Naive thymus-derived CD4-positive, alpha-beta T cell (primary cell): ENCODE measurements around the gene HPS3. TPM values are rescaled to one million over a fixed set of nuclear protein-coding genes. Genes with fewer than 3 reads are reported as not detected.
A peak's percentile ranks its signal among the peaks of the same experiment; 100 is the strongest.

Experiments used
- ATAC-seq: fragments of 150-1000 bp; cut with Tn5 transposase; 2 replicates; pipeline ENCODE4 v1.10.0; 2021; ENCODE audit warnings: mild to moderate bottlenecking, moderate library complexity
- CTCF ChIA-PET: fragments of 350-600 bp; sonication (Branson Sonifier 250); formaldehyde crosslinking; loops from one replicate; lab custom pipeline; 2021; ENCODE audit warnings: antibody characterized with exemption; lab: Charles Lee
- POLR2A ChIA-PET: fragments of 350-600 bp; sonication (Branson Sonifier 250); formaldehyde crosslinking; loops from one replicate; lab custom pipeline; 2021; ENCODE audit warnings: antibody characterized with exemption, inconsistent platforms; lab: Charles Lee
- DNase-seq, 9 donors: peaks; one replicate each; pipeline versions ENCODE4 v3.0.0 to v3.0.0-alpha.2; 2020 to 2022; ENCODE audit warnings: mixed read lengths in 1 of 9
- H3K27ac ChIP-seq: one replicate; pipeline ENCODE4 v1.7.0; 2013; ENCODE audit warnings: mild to moderate bottlenecking, low read depth, low read length, moderate library complexity
- H3K27me3 ChIP-seq, 2 donors: one replicate each; pipeline ENCODE4 v1.7.0; 2013; ENCODE audit warnings: low read length in 2 of 2, mild to moderate bottlenecking in 2 of 2, moderate library complexity in 2 of 2; ENCODE audit not compliant: control insufficient read depth in 2 of 2, insufficient read depth in 2 of 2
- H3K36me3 ChIP-seq, 3 experiments: 1 replicate in 2 of 3; 2 replicates in 1 of 3; pipeline ENCODE4 v1.7.0; 2013; ENCODE audit warnings: low read length in 3 of 3, mild to moderate bottlenecking in 3 of 3, moderate library complexity in 1 of 3; ENCODE audit not compliant: insufficient read depth in 3 of 3, control insufficient read depth in 2 of 3
- H3K4me1 ChIP-seq, 2 donors: one replicate each; pipeline ENCODE4 v1.7.0; 2013; ENCODE audit warnings: low read length in 2 of 2, mild to moderate bottlenecking in 2 of 2, moderate library complexity in 1 of 2; ENCODE audit not compliant: control insufficient read depth in 2 of 2, insufficient read depth in 2 of 2
- H3K4me3 ChIP-seq: 2 replicates; pipeline ENCODE4 v1.7.0; 2013; ENCODE audit warnings: mild to moderate bottlenecking, low read length
- H3K9me3 ChIP-seq, 3 experiments: 1 replicate in 2 of 3; 2 replicates in 1 of 3; pipeline ENCODE4 v1.7.0; 2013; ENCODE audit warnings: low read length in 3 of 3; ENCODE audit not compliant: control insufficient read depth in 2 of 3
- H3K27ac Mint-ChIP-seq, 9 donors: one replicate each; pipeline ENCODE4 v1.8.0; 2020 to 2022; ENCODE audit warnings: mixed read lengths in 9 of 9, mild to moderate bottlenecking in 8 of 9, moderate library complexity in 5 of 9, inconsistent platforms in 2 of 9
- H3K27me3 Mint-ChIP-seq, 5 donors: one replicate each; pipeline ENCODE4 v1.8.0; 2021 to 2022; ENCODE audit warnings: mixed read lengths in 5 of 5, mild to moderate bottlenecking in 1 of 5
- H3K36me3 Mint-ChIP-seq, 5 donors: one replicate each; pipeline ENCODE4 v1.8.0; 2020 to 2022; ENCODE audit warnings: mixed read lengths in 5 of 5, mild to moderate bottlenecking in 3 of 5, inconsistent platforms in 1 of 5
- H3K4me1 Mint-ChIP-seq, 7 donors: one replicate each; pipeline ENCODE4 v1.8.0; 2020 to 2022; ENCODE audit warnings: mixed read lengths in 7 of 7, mild to moderate bottlenecking in 3 of 7, inconsistent platforms in 1 of 7
- H3K4me3 Mint-ChIP-seq, 10 donors: one replicate each; pipeline ENCODE4 v1.8.0; 2020 to 2022; ENCODE audit warnings: mild to moderate bottlenecking in 10 of 10, mixed read lengths in 10 of 10, moderate library complexity in 6 of 10, inconsistent platforms in 2 of 10
- H3K9me3 Mint-ChIP-seq, 11 donors: one replicate each; pipeline ENCODE4 v1.8.0; 2020 to 2022; ENCODE audit warnings: mixed read lengths in 11 of 11, mild to moderate bottlenecking in 4 of 11, inconsistent platforms in 1 of 11, moderate library complexity in 1 of 11
- intact Hi-C, 2 donors: fragments of 100-400 bp; cut with micrococcal nuclease; formaldehyde crosslinking; loops; one replicate each; pipeline ENCODE4 v1.15.1; 2023
- polyA plus RNA-seq, 2 donors: library from polyadenylated mRNA; unstranded; fragments of 300-500 nt; fragmentation: Illumina TruSeq; gene quantifications; one replicate each; pipeline ENCODE4 v1.2.3, GENCODE V29; 2021
- total RNA-seq, 6 experiments: library from RNA in 5 of 6; stranded (reverse) in 5 of 6; gene quantifications; 1 replicate in 5 of 6; 2 replicates in 1 of 6; pipeline ENCODE4 v1.2.3 and lab custom pipeline; 2021 to 2026

HPS3 gene
- total and polyA plus RNA-seq, 7 experiments from 2014 or later = 13.6 to 33.5 (median 24.3) TPM

DNA sequence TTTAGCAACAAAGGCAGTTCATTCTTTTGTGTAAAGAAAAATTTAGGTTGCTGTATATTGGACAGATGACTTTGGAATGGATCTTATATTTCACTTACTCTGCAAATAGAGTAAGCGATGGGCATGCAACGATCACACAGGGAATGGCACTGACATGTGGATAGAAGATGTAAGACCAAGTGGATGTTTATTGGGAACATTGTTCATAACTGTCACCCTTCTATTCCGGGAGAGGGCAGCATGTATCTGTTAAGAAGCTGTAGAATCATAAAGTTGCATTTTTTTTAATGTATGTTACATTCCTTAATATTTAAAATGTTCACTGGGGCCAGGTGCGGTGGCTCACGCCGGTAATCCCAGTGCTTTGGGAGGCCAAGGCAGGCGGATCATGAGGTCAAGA, 41.2 kb downstream of the HPS3 start:
- no peak for DNase-seq
- Mint-ChIP-seq H3K27ac (no peak overlapping the region), H3K36me3 (peaks cover 0 to 75% (median 47%) of the 10 kb centered on the region in 5 donors), H3K27me3 (no peaks in the 10 kb centered on the region), H3K4me3 (no peak overlapping the region), H3K9me3 (no peaks in the 10 kb centered on the region), H3K4me1 (peaks cover 0 to 10% (median 4%) of the 10 kb centered on the region in 7 donors)
- no peaks in the 10 kb centered on the region for H3K27me3 ChIP-seq
- no peak overlapping the region for H3K4me3 ChIP-seq
- no peak overlapping the region for H3K27ac ChIP-seq
- H3K9me3 ChIP-seq = no peaks in the 10 kb centered on the region
- intact Hi-C loops = no loop called here
- POLR2A ChIA-PET = interaction anchor here (0.7 kb wide), 1 partner anchor 50 kb away, joined by 3 read pairs; no protein-coding TSS in a partner anchor
- H3K36me3 ChIP-seq = peaks cover 13 to 20% (median 13%) of the 10 kb centered on the region in 3 experiments
- CTCF ChIA-PET = no interaction called here
- H3K4me1 ChIP-seq = no peaks in the 10 kb centered on the region
- ATAC-seq = no peak

DNA sequence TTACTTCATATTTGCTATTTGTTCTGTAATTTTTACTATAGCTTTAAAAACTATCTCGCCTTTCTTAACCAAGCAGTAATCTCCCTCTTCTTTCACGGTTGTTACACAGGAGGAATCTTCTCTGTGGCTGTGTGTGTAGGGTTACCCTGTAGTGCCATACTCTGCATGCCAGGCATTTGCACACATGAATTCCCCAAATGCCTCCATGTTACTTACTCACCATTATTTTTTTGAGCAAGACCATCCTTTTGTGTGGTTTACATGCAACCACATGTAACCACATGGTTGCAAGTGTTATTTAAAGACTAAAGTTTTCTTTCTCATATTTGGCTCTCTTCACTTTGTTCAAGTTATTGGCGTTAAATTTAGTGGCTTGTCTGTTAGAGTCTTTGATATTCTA, 45.5 kb downstream of the HPS3 start:
- H3K9me3 Mint-ChIP-seq = no peaks in the 10 kb centered on the region
- no peak overlapping the region for H3K4me3 Mint-ChIP-seq
- Histone ChIP-seq H3K4me1 (no peaks in the 10 kb centered on the region), H3K27me3 (no peaks in the 10 kb centered on the region), H3K9me3 (no peaks in the 10 kb centered on the region), H3K27ac (no peak overlapping the region), H3K36me3 (peaks cover 3 to 5% (median 4%) of the 10 kb centered on the region in 3 experiments), H3K4me3 (no peak overlapping the region)
- peak overlapping the region in 1 of 9 donors; percentile 67 for H3K27ac Mint-ChIP-seq
- intact Hi-C loops = no loop called here
- no peak for DNase-seq
- H3K36me3 Mint-ChIP-seq = peaks cover 0 to 49% (median 31%) of the 10 kb centered on the region in 5 donors
- ChIA-PET POLR2A (no interaction called here), CTCF (no interaction called here)
- H3K27me3 Mint-ChIP-seq = no peaks in the 10 kb centered on the region
- no peak for ATAC-seq
- H3K4me1 Mint-ChIP-seq = peaks cover 0 to 10% (median 4%) of the 10 kb centered on the region in 7 donors

DNA sequence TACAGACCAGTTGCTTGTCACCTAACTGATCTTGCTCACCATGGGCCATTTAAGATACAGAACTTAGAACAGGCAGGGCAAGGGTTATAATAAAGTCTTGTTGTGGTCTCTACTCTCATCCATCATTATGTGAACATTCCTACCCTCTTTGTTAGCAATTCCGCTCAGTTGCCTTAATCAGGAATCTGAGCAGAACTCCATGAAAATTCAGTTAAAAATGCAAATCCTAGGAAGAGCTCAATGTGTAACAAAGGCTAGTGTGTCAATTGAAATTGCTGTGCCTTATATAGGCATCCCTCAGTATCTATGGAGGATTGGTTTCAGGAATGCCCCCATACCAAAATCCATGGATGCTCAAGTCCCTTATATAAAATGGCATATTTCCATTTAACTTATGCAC, 47.7 kb downstream of the HPS3 start:
- no peaks in the 10 kb centered on the region for H3K9me3 ChIP-seq
- H3K27ac ChIP-seq = no peak overlapping the region
- Mint-ChIP-seq H3K27ac (no peak overlapping the region), H3K4me1 (peaks cover 0 to 10% (median 4%) of the 10 kb centered on the region in 7 donors), H3K27me3 (no peaks in the 10 kb centered on the region), H3K36me3 (peaks cover 0 to 31% (median 21%) of the 10 kb centered on the region in 5 donors), H3K9me3 (no peaks in the 10 kb centered on the region), H3K4me3 (no peak overlapping the region)
- intact Hi-C loops = no loop called here
- peaks cover 0 to 5% (median 0%) of the 10 kb centered on the region in 3 experiments for H3K36me3 ChIP-seq
- ChIA-PET POLR2A (no interaction called here), CTCF (interaction anchor here (1.0 kb wide), 1 partner anchor 14 kb away, joined by 3 read pairs; no protein-coding TSS in a partner anchor)
- no peak overlapping the region for H3K4me3 ChIP-seq
- H3K4me1 ChIP-seq = no peaks in the 10 kb centered on the region
- no peaks in the 10 kb centered on the region for H3K27me3 ChIP-seq
- DNase-seq = no peak
- no peak for ATAC-seq

DNA sequence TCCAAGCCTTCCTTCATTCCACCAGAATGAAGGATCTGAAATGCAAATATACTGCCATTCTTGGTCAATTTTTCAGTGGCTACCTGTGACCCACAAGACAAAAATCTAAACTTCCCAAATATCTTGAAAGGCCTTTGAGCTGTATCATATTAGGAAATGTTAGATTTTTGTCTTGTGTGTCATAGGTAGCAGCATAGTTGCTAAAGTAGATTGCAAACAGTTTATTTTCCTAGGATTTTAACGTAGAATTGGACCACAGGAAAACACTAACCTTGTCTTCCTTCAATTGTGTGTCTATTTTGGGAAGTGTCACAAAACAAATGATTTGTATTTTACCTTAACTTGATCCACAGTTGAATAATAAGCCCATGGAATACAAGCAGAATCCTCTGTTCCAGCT, 49.8 kb downstream of the HPS3 start:
- no peak for DNase-seq

DNA sequence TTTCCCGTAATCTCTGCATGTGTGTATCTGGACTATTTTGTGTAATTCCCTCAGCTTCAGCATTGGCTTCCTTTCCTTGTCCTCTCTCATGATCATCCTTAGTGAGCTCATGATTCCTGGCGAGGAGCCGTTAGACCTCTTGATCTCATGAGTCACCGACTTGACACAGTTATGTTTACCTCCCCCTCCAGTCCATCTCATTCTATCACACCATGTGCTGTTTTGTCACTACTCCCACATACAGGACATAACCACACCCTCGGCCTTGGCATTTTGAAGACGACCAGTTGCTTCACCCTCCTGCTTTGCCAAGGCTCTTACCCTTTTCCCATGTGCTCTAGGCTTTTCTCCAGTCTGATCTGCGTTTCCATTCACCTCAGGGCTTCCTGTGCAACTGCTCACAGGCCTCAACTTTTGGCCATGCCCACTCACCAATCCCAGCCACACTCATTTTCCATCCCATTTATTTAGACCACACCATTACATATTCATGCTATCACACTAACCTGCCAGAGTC, 50.7 kb downstream of the HPS3 start:
- Histone ChIP-seq H3K4me3 (no peak overlapping the region), H3K27ac (no peak overlapping the region), H3K4me1 (no peaks in the 10 kb centered on the region), H3K36me3 (peaks cover 0 to under 1% (median 0%) of the 10 kb centered on the region in 3 experiments), H3K27me3 (no peaks in the 10 kb centered on the region), H3K9me3 (no peaks in the 10 kb centered on the region)
- peaks cover 0 to 2% (median 0%) of the 10 kb centered on the region in 5 donors for H3K27me3 Mint-ChIP-seq
- H3K9me3 Mint-ChIP-seq = no peaks in the 10 kb centered on the region
- H3K4me1 Mint-ChIP-seq = peaks cover 0 to 2% (median under 1%) of the 10 kb centered on the region in 7 donors
- ATAC-seq = no peak
- DNase-seq = no peak
- POLR2A ChIA-PET = no interaction called here
- CTCF ChIA-PET = interaction anchor here (0.7 kb wide), 2 partner anchors 10 to 91 kb away, joined by 3 read pairs; no protein-coding TSS in a partner anchor
- peaks cover 3 to 9% (median 7%) of the 10 kb centered on the region in 5 donors for H3K36me3 Mint-ChIP-seq
- intact Hi-C loops = no loop called here
- no peak overlapping the region for H3K27ac Mint-ChIP-seq
- H3K4me3 Mint-ChIP-seq = no peak overlapping the region

More for the DNA sequence above, 49.8 kb downstream of the HPS3 start:
- Mint-ChIP-seq H3K27ac (no peak overlapping the region), H3K36me3 (peaks cover 0 to 13% (median 12%) of the 10 kb centered on the region in 5 donors), H3K27me3 (no peaks in the 10 kb centered on the region), H3K4me1 (peaks cover 0 to 6% (median 4%) of the 10 kb centered on the region in 7 donors), H3K4me3 (no peak overlapping the region), H3K9me3 (no peaks in the 10 kb centered on the region)
- Histone ChIP-seq H3K9me3 (no peaks in the 10 kb centered on the region), H3K36me3 (peaks cover 0 to 5% (median 0%) of the 10 kb centered on the region in 3 experiments), H3K27me3 (no peaks in the 10 kb centered on the region), H3K4me1 (no peaks in the 10 kb centered on the region), H3K4me3 (no peak overlapping the region), H3K27ac (no peak overlapping the region)
- intact Hi-C loops = no loop called here
- POLR2A ChIA-PET = no interaction called here
- ATAC-seq = no peak
- CTCF ChIA-PET = no interaction called here

DNA sequence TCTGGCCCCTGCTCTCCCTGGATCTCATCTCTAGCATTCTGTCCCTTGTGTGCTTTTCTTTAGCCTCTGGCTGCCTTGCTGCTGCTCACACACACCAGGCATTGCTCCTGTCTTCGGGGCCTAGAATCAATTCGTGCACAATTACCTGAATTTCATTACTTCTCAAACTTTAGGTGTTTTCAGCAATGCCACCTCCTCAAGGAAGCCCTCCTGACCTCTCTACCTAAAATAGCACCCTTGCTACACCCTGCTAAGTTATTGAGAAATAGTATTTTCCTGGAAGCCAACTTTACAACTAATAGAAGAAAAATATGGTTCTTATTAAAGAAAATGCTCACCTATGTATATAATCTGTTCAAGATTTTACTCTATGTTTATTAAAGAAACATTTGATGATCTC, 51.7 kb downstream of the HPS3 start:
- Histone ChIP-seq H3K4me3 (no peak overlapping the region), H3K36me3 (no peaks in the 10 kb centered on the region), H3K27me3 (no peaks in the 10 kb centered on the region), H3K4me1 (no peaks in the 10 kb centered on the region), H3K27ac (no peak overlapping the region), H3K9me3 (no peaks in the 10 kb centered on the region)
- no peak for DNase-seq
- H3K36me3 Mint-ChIP-seq = peaks cover 3 to 8% (median 4%) of the 10 kb centered on the region in 5 donors
- no peak overlapping the region for H3K27ac Mint-ChIP-seq
- H3K27me3 Mint-ChIP-seq = peaks cover 0 to 7% (median 0%) of the 10 kb centered on the region in 5 donors
- intact Hi-C loops = no loop called here
- ChIA-PET POLR2A (no interaction called here), CTCF (no interaction called here)
- H3K9me3 Mint-ChIP-seq = no peaks in the 10 kb centered on the region
- H3K4me1 Mint-ChIP-seq = no peaks in the 10 kb centered on the region
- no peak overlapping the region for H3K4me3 Mint-ChIP-seq
- no peak for ATAC-seq

DNA sequence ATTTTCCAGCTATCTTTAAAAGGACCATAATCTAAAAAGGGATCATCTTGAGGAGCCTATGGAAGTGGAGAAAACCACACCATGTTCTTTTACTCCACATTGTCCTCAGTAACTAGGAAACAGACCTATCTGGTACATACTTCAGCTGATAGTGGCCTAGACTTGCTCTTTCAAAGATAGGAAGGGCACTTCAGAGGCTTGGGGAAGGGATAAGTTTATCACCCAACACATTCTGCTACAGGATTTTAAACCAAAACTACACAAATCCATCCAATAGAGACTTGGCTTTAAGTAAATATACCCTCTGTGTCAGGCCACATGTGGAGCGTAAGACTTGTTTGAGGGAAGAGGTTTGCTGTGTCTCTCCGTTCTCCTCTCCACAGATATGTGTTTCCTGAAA, 56.8 kb downstream of the HPS3 start:
- H3K9me3 Mint-ChIP-seq = no peaks in the 10 kb centered on the region
- no peak overlapping the region for H3K27ac Mint-ChIP-seq
- ATAC-seq (no peak), DNase-seq (no peak)
- Histone ChIP-seq H3K36me3 (no peaks in the 10 kb centered on the region), H3K27ac (no peak overlapping the region), H3K27me3 (no peaks in the 10 kb centered on the region), H3K9me3 (no peaks in the 10 kb centered on the region), H3K4me3 (no peak overlapping the region), H3K4me1 (no peaks in the 10 kb centered on the region)
- H3K4me3 Mint-ChIP-seq = no peak overlapping the region
- POLR2A ChIA-PET = no interaction called here
- no peaks in the 10 kb centered on the region for H3K4me1 Mint-ChIP-seq
- CTCF ChIA-PET = no interaction called here
- peaks cover 0 to 31% (median 6%) of the 10 kb centered on the region in 5 donors for H3K27me3 Mint-ChIP-seq
- intact Hi-C loops = no loop called here
- peaks cover 0 to 4% (median 3%) of the 10 kb centered on the region in 5 donors for H3K36me3 Mint-ChIP-seq
